BLaER1 treated with 17β-estradiol and CSF1 and Interleukin-3, amounts not matched to agents 10 nM and 100 nM (cell line): ENCODE data around the gene CXXC5.
"Not testable (repeated sequence)": the region's sequence is repeated elsewhere in the genome, so short reads cannot be mapped to it uniquely, and the experiment has no call there.

Source experiments
- H3K27ac ChIP-seq, 11 experiments: shearing (Covaris generic); formaldehyde crosslinking; 2 replicates each; pipeline ENCODE4 v1.8.1; 2022
- H3K27me3 ChIP-seq, 11 experiments: shearing (Covaris generic); formaldehyde crosslinking; 2 replicates each; pipeline ENCODE4 v1.8.1; 2022
- H3K36me3 ChIP-seq, 11 experiments: shearing (Covaris generic); formaldehyde crosslinking; 2 replicates each; pipeline ENCODE4 v1.8.1; 2022
- H3K4me1 ChIP-seq, 10 experiments: shearing (Covaris generic); formaldehyde crosslinking; 2 replicates each; pipeline ENCODE4 v1.8.1; 2022
- H3K4me2 ChIP-seq, 11 experiments: shearing (Covaris generic); formaldehyde crosslinking; 2 replicates each; pipeline ENCODE4 v1.8.1; 2022
- H3K4me3 ChIP-seq, 10 experiments: shearing (Covaris generic); formaldehyde crosslinking; 2 replicates each; pipeline ENCODE4 v1.8.1; 2022
- H3K9ac ChIP-seq, 11 experiments: shearing (Covaris generic); formaldehyde crosslinking; 2 replicates each; pipeline ENCODE4 v1.8.1; 2022
- H3K9me3 ChIP-seq, 11 experiments: shearing (Covaris generic); formaldehyde crosslinking; replicated peaks in 1 of 11; 2 replicates each; pipeline ENCODE4 v1.8.1; 2022
- H4K20me1 ChIP-seq, 11 experiments: shearing (Covaris generic); formaldehyde crosslinking; 2 replicates each; pipeline ENCODE4 v1.8.1; 2022
- Cebpa-rat ChIP-seq, 11 experiments: shearing (Covaris generic); IDR thresholded peaks; 2 replicates each; pipeline ENCODE4 v1.8.1; 2022

Gene CXXC5

GRCh38 chr5:139619861-139620260 lies 28.3 kb upstream of the CXXC5 start:
- peaks cover 0 to 12% (median 0%) of the 10 kb centered on the region in 10 experiments; a peak in 3 of 20 replicates for H3K4me1 ChIP-seq
- no peak overlapping the region for H3K9ac ChIP-seq
- no peaks in the 10 kb centered on the region for H3K27me3 ChIP-seq
- H3K27ac ChIP-seq: no peak overlapping the region
- no peaks in the 10 kb centered on the region for H3K9me3 ChIP-seq
- H3K4me3 ChIP-seq: no peak overlapping the region
- no peak overlapping the region for H3K4me2 ChIP-seq
- H4K20me1 ChIP-seq: peaks cover 18 to 72% (median 25%) of the 10 kb centered on the region in 11 experiments; a peak in 16 of 22 replicates
- TF ChIP-seq Cebpa-rat (IDR thresholded peaks at IDR 0.05): no peak
- peaks cover 95 to 100% (median 99%) of the 10 kb centered on the region in 11 experiments for H3K36me3 ChIP-seq

- H3K27me3 ChIP-seq, H3K9me3 ChIP-seq, H3K4me3 ChIP-seq, H3K4me2 ChIP-seq, H3K4me1 ChIP-seq, H3K27ac ChIP-seq, H3K9ac ChIP-seq: not testable (repeated sequence)
- peaks cover 5 to 77% (median 34%) of the 10 kb centered on the region in 11 experiments; a peak in 15 of 22 replicates for H4K20me1 ChIP-seq
- H3K36me3 ChIP-seq: peaks cover 93 to 100% (median 97%) of the 10 kb centered on the region in 11 experiments
Observed at GRCh38 chr5:139625398-139625797, 22.8 kb upstream of the CXXC5 start.

GRCh38 chr5:139630855-139631254 lies 17.3 kb upstream of the CXXC5 start:
- no peaks in the 10 kb centered on the region for H3K9me3 ChIP-seq
- peaks cover 41 to 67% (median 48%) of the 10 kb centered on the region in 11 experiments for H3K36me3 ChIP-seq
- H4K20me1 ChIP-seq: peaks cover 22 to 86% (median 38%) of the 10 kb centered on the region in 11 experiments; a peak in 19 of 22 replicates
- no peak overlapping the region for H3K4me3 ChIP-seq
- no peaks in the 10 kb centered on the region for H3K27me3 ChIP-seq
- TF ChIP-seq Cebpa-rat (IDR thresholded peaks at IDR 0.05): no peak
- no peak overlapping the region for H3K9ac ChIP-seq
- H3K27ac ChIP-seq: no peak overlapping the region
- peaks cover 21 to 36% (median 30%) of the 10 kb centered on the region in 10 experiments for H3K4me1 ChIP-seq
- no peak overlapping the region for H3K4me2 ChIP-seq

- Histone ChIP-seq H3K4me3 (no peak overlapping the region), H3K27me3 (no peaks in the 10 kb centered on the region), H3K9me3 (no peaks in the 10 kb centered on the region), H3K27ac (no peak overlapping the region), H3K4me1 (peaks cover 29 to 44% (median 38%) of the 10 kb centered on the region in 10 experiments), H3K36me3 (peaks cover 33 to 59% (median 40%) of the 10 kb centered on the region in 11 experiments), H4K20me1 (peaks cover 30 to 86% (median 46%) of the 10 kb centered on the region in 11 experiments; a peak in 20 of 22 replicates), H3K9ac (no peak overlapping the region), H3K4me2 (no peak overlapping the region)
- no peak for TF ChIP-seq Cebpa-rat (IDR thresholded peaks at IDR 0.05)
Observed at GRCh38 chr5:139631520-139632165, 16.5 kb upstream of the CXXC5 start.

GRCh38 chr5:139633295-139634027 lies 14.7 kb upstream of the CXXC5 start:
- Histone ChIP-seq H3K27ac (peak overlapping the region in 2 of 11 experiments; percentile 9 to 26; a peak in 2 of 22 replicates), H3K4me2 (peak overlapping the region in 8 of 11 experiments; percentile 4 to 33 (median 20); a peak in 8 of 22 replicates), H3K36me3 (peaks cover 15 to 41% (median 22%) of the 10 kb centered on the region in 11 experiments), H3K27me3 (no peaks in the 10 kb centered on the region), H3K4me1 (peaks cover 44 to 60% (median 54%) of the 10 kb centered on the region in 10 experiments), H3K9me3 (no peaks in the 10 kb centered on the region), H4K20me1 (peaks cover 35 to 74% (median 50%) of the 10 kb centered on the region in 11 experiments; a peak in 20 of 22 replicates), H3K9ac (peak overlapping the region in 5 of 11 experiments; percentile 0 to 45 (median 16); a peak in 2 of 22 replicates), H3K4me3 (no peak overlapping the region)
- no peak for TF ChIP-seq Cebpa-rat (IDR thresholded peaks at IDR 0.05)

- H3K36me3 ChIP-seq: peaks cover 10 to 36% (median 17%) of the 10 kb centered on the region in 11 experiments; a peak in 21 of 22 replicates
- no peaks in the 10 kb centered on the region for H3K27me3 ChIP-seq
- peak overlapping the region in 6 of 11 experiments; percentile 0 to 45 (median 11); a peak in 4 of 22 replicates for H3K9ac ChIP-seq
- peak overlapping the region in 2 of 11 experiments; percentile 9 to 26; a peak in 2 of 22 replicates for H3K27ac ChIP-seq
- H3K9me3 ChIP-seq: no peaks in the 10 kb centered on the region
- H3K4me2 ChIP-seq: peak overlapping the region in 5 of 11 experiments; percentile 4 to 27 (median 17); a peak in 5 of 22 replicates
- peaks cover 35 to 74% (median 53%) of the 10 kb centered on the region in 11 experiments; a peak in 20 of 22 replicates for H4K20me1 ChIP-seq
- TF ChIP-seq Cebpa-rat (IDR thresholded peaks at IDR 0.05): no peak
- peaks cover 49 to 65% (median 59%) of the 10 kb centered on the region in 10 experiments for H3K4me1 ChIP-seq
- H3K4me3 ChIP-seq: no peak overlapping the region
Observed at GRCh38 chr5:139634028-139634325, 14.2 kb upstream of the CXXC5 start.

- Histone ChIP-seq H3K27ac (peak overlapping the region in 1 of 11 experiments; percentile 25; a peak in 1 of 22 replicates), H3K4me1 (peaks cover 55 to 71% (median 65%) of the 10 kb centered on the region in 10 experiments), H3K27me3 (no peaks in the 10 kb centered on the region), H3K4me2 (peak overlapping the region in 5 of 11 experiments; percentile 27 to 99 (median 95); a peak in 6 of 22 replicates), H3K4me3 (no peak overlapping the region), H3K36me3 (peaks cover 4 to 30% (median 11%) of the 10 kb centered on the region in 11 experiments; a peak in 20 of 22 replicates), H3K9ac (peak overlapping the region in 4 of 11 experiments; percentile 0 to 45 (median 20); a peak in 2 of 22 replicates), H3K9me3 (no peaks in the 10 kb centered on the region), H4K20me1 (peaks cover 35 to 77% (median 58%) of the 10 kb centered on the region in 11 experiments; a peak in 21 of 22 replicates)
- no peak for TF ChIP-seq Cebpa-rat (IDR thresholded peaks at IDR 0.05)
Observed at GRCh38 chr5:139634541-139634940, 13.6 kb upstream of the CXXC5 start.

GRCh38 chr5:139635191-139635590 lies 13.0 kb upstream of the CXXC5 start:
- Histone ChIP-seq H3K9me3 (no peaks in the 10 kb centered on the region), H3K9ac (peak overlapping the region in 6 of 11 experiments; percentile 13 to 45 (median 28); a peak in 6 of 22 replicates), H3K27ac (peak overlapping the region in 8 of 11 experiments; percentile 1 to 79 (median 44); a peak in 9 of 22 replicates), H3K27me3 (no peaks in the 10 kb centered on the region), H3K4me2 (peak overlapping the region; percentile 86 to 99 (median 95); a peak in 21 of 22 replicates), H3K4me1 (peaks cover 62 to 77% (median 72%) of the 10 kb centered on the region in 10 experiments), H3K4me3 (no peak overlapping the region), H3K36me3 (peaks cover 0 to 24% (median 5%) of the 10 kb centered on the region in 11 experiments; a peak in 11 of 22 replicates), H4K20me1 (peaks cover 39 to 84% (median 61%) of the 10 kb centered on the region in 11 experiments; a peak in 21 of 22 replicates)
- TF ChIP-seq Cebpa-rat (IDR thresholded peaks at IDR 0.05): no peak
